Measurements from ENCODE around the gene DEFB114. TPM values are rescaled to one million over a fixed set of nuclear protein-coding genes. Genes with fewer than 3 reads are reported as not detected.

The DEFB114 gene
- total RNA-seq = not detected in 2 replicates

GRCh38 chr6:49964064-49964463 lies at the start of gene DEFB114:
Gene DEFB114 (minus strand): TSS chr6:49964164. CDS start chr6:49964105, 59 bp downstream.

GRCh38 chr6:49969605-49970004 lies 5.6 kb upstream of the DEFB114 start, which contains the start of gene DEFB113:
Gene DEFB113 (minus strand): TSS chr6:49969625. CDS start chr6:49969625, 0 bp downstream.

Other genes starting within 250 kb of the DEFB114 start
- gene CRISP3, start 219.8 kb downstream of the DEFB114 start, total RNA-seq = not detected in 2 replicates
- gene PGK2, start 176.9 kb downstream of the DEFB114 start, total RNA-seq = not detected in 2 replicates
- gene CRISP1, start 97.6 kb downstream of the DEFB114 start, total RNA-seq = not detected in 2 replicates
- not detected in 2 replicates for gene DEFB113, start 5.5 kb upstream of the DEFB114 start, total RNA-seq
- gene DEFB110, start 57.8 kb upstream of the DEFB114 start, total RNA-seq = not detected in 2 replicates
- gene DEFB112, start 85.8 kb upstream of the DEFB114 start, total RNA-seq = not detected in 2 replicates

Measured in pericardium fibroblast (primary cell).